HG03103 (cell line): ENCODE measurements around the gene FBXL17.

Experiments
- ATAC-seq: cut with Tn5 transposase; IDR thresholded peaks from one replicate; pipeline ENCODE4 v1.9.1; 2021; ENCODE audit warnings: low read depth; ENCODE audit not compliant: unreplicated experiment

The FBXL17 gene

DNA sequence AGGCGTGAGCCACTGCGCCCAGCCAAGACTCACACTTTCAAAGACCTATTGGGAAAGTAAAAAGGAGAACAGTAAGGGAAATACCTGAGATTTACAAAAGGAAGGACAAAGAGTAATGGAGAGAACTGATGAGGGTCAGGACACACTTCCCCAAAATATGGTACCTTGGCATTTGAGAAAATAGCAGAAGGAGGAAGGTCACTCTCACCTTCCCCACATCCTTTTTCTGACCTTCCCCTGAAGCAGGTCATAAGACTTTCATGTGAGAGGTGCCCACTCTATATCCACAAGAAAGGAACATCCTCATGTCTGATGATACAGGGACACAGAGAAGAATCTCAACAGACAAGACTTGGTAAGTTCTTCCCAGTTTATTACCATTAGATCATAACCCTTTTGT is 272.8 kb downstream of the FBXL17 start:
- no peak for ATAC-seq

DNA sequence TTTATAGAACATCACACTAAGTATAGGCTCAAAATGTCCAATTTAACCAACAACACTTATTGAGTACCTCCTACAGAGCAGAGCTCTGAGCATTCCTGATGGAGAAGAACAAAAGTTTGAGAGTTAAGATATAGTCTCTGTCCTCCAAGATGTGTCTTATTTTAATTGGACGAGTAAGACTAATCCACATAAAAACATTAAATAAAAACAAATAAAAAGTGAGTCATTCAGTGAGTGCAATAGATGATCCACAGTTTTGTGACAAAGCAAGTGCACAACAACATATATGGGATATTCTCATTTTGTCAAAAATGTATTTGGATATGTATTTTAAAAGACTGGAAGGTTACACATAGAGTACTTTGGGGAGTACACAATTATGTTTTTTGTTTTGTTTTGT is 277.4 kb downstream of the FBXL17 start:
- ATAC-seq: no peak

DNA sequence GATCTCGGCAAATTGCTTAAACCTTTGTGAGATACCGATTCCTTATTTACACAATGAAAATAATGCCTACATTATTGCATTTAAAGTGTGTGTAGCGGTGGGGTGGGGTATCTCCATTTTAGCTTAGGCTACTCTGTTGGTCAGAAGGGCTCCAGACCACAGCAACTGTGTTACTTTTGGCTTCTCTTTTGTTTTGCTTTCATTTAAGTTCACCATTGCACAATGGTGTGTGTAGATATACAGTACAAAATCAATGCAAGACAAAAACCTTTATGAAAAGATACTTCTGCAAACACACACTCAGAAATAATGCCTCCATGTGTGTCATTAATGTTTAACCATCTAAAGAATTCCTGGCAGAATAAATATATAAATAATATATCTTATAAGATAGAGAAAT is 279.4 kb downstream of the FBXL17 start:
- ATAC-seq: no peak

DNA sequence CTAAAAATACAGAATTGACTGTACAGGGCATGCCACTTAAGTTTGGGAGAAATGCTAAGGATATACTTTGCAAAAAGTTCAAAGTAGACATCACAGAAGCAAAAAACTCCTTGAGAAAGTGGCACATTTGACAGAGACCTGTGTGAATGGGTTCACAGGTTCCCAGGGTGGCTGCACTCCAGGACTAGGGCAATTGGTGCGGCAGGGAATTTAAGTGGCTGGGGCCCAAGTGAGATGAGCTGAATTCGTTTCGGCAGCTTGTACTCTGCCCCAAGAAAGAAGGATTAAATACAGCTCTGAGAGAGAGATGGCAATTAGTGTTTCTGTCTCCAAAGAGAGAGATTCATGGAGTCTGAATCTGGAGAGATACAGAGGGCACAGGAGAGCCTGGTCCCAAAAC is 280.1 kb downstream of the FBXL17 start:
- no peak for ATAC-seq

DNA sequence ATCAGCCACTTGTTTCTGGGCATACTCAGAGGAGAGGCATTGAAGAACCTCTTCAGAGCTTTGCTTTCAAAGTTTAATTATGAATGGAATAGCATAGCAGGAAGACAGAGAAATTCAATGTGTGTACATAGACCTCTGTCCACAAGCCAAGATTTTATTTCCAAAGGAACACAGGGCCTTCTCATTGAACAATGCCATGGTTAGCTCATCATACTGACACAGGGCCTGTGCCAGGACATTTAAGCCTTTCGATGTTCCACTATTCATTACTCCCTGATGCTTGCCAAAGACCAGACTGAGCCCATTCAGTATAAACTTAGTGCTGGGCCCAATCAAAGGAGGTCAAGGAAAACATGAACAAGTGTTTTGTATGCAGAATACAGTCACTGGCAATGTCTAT is 280.8 kb downstream of the FBXL17 start:
- ATAC-seq: no peak

DNA sequence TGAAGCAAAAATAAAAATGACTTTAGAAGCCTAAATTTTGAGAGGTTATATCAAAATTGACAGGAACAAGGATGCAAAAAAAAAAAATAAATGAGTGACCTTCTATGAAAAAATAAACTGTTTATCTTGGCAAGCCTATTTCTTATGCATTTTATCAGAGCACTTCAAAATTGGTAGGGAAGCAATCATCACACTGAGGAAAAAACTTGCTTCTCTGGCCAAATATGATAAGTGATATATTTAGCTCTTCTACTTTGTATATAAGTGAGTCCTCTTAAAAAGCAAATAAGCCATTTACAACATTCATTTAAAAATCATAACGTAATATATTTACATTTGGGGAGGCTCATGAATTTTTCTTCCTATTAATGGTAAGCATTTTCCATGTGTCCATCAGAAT is 287.1 kb downstream of the FBXL17 start:
- no peak for ATAC-seq

DNA sequence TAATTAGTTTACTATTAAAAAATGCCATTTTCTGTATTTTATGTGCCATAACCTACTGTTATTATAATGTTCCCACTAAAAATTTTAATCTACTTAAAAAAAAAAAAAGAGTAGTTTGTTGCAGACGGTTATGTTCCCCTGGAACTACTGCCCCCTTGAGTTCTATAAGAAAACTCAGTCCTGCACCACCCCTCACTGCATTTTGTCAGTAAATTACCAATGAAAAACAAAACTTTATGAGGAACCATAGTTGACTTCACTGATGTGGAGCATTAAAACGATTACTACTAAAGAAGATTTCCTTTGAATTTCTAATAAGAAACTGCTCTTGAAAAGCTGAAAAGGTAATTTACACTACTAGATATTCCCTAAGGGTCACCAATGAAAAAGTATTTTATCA is 288.7 kb downstream of the FBXL17 start:
- no peak for ATAC-seq

DNA sequence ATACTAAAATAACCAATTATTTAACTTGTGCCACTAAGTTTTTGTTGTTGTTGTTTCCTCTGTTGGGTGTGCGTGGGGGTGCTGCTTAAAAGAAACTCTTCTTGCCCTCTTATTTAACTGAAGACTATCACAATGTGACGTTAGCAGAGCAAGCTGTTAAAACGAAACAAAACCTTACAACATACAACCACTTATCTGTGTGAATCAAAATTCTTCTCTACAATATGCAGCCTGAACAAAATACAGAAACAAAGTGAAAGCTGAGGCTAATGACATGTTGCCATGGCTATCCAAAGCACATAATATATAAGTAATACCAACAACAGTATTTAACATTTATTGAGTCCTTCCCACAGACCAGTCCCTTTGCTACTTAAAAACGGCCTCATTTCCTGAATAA is 291.0 kb downstream of the FBXL17 start:
- ATAC-seq: no peak

DNA sequence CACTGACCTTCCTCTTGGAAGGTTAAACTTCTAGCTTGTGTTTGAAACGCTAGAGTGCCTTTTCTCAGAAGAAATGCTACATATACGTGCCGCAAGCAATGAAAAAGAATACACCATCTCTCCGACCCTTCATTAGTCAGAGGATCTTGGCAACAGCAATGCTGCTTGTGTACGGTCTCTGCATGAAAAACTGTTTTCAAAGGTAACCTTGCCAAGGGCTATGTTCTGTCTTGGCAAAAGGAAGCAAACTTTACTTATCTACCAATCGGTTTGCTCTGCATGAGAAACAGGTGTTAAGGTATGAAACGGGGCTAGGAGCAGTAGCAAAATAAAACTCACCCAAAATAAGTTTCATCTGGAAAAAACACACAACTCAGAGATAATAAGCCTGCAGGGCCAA is 297.8 kb downstream of the FBXL17 start:
- no peak for ATAC-seq

DNA sequence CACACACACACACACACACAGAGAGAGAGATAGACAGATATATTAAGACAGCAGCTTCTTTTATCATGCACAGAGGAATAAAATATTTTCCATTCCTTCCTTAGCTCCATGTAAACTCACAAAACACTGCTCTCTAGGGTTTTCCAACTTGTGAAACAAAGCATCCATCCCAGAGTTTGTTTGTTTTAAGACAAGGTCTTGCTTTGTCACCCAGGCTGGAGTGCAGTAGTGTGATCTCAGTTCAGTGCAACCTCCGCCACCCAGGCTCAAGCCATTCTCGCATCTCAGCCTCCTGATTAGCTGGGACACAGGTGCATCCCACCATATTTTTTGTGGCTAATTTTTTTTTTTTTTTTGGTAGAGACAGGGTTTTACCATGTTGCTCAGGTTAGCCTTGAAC is 298.7 kb downstream of the FBXL17 start:
- ATAC-seq: no peak

DNA sequence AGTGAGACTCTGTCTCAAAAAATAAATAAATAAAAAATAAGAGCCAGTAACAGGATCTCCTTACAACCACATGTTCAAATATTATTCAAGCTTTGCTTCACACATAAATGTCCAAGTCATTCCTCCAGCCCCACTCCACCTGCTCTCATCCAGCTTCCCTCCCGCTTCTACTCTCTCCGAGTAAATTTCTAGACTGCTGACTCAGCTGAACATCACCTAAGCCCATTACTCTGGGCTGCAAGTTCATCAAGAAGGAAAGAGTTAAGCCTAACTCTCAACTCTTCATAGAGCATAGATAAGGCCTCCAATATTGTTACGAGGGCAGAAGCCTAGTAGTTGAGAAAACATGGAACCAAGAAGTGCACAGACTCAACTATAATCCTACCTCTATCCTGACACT is 300.2 kb downstream of the FBXL17 start:
- ATAC-seq: no peak

DNA sequence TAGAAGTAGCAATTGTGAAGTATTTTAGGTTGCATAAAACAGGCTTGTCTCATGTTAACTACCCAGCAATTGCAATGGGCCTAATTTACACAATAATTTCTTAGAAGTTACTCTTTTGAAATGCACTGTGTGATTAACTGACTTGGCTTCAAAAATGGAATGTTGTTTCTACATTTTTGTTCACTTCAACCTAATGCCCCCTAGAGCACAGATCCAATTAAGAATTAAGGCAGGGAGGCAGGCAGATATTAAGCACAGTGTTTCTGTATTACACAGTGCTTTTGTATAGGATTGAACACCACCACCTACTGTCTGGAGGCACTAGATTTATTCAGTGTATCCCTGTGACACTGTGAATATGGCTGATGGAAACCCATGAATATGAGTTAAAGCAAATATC is 302.1 kb downstream of the FBXL17 start:
- ATAC-seq: no peak

DNA sequence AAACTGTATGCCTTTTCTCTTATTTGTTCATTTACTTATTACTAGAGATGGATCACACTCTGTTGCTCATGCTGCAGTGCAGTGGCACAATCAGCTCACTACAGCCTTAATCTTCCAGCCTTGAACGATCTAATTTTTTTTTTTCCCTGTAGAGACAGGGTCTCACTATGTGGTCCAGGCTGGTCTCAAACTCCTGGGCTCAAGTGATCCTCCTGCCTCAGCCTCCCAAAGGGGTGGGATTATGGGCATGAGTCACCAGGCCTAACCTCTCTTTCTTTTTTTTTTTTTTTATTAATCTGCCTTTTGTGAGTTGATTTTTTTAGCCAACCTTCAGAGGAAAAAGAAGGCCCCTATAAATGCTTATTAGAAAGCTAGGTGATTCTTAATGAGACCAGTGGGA is 303.0 kb downstream of the FBXL17 start:
- ATAC-seq: no peak

DNA sequence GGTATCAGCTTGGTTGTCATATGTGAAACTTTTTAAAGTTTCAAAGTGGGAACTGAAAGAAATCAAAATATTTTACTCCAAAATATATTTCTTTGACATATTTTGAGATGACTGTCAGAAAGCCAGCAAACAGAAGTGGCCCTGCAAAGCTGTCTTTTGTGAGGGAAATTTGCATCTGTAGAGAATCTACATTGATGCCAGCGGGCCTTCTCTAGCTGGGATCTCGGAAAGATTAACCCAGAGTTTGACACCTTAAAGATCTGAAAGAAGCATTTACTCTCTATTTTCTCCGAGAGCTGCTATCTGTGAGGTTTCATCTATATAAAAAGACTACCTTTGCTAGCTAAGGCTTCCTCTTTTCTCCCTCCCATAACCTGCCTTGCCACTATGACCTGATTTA is 303.6 kb downstream of the FBXL17 start:
- no peak for ATAC-seq

DNA sequence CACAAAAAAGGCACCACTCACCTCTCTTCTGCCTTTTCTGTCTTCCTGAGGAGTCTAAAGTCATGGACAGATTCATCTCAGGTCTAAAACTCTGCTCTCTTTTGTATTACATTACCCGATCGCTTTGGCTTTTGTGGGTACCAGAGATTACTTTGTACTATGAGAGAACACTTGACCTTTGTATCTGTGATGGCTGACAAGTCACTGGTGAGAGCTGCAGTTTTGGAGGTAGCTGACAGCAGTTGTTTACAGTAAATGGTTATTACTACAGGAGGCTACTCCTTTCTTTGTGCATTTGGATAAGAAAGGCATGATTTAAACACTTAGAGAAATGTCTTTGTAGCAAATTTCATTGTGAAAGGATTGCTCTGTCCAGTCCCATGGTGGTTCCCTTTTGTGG is 307.3 kb downstream of the FBXL17 start:
- ATAC-seq: no peak

DNA sequence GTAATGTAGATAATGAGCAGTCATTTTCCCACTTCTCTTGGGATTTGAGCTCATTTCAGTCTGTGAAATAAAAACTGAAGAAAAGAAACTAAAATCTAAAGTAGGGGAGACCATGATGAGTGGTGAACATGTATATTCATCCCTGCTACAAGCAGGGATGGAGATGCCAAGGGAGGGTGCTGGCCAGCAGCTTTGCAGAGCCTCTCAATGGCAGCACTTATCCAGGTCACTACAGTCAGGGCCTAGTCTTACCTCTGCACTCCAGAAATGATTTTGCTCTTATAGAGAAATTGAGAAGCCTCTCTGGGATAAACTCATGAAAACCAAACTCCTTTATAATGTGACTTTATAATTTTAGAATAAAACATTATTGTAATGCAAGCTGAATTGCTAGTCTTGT is 317.6 kb downstream of the FBXL17 start:
- no peak for ATAC-seq

DNA sequence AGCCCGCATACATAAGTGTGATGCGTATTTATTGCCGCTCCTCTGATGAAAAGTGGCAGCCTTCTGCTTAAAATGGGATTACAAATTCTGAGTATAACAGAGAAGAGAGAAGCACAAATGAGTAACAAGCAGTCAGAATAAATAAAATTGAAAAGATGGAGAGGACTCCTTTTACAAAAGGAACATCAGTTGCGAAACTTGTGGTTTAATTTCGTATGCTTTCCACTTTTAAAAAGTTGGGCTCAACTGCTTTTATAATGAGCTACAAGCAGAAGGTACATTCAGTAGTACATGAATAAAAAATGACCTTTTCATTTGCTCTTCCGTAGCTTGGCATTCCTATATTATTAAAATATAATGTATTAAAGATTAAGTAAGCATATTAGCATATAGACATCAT is 320.0 kb downstream of the FBXL17 start:
- no peak for ATAC-seq

DNA sequence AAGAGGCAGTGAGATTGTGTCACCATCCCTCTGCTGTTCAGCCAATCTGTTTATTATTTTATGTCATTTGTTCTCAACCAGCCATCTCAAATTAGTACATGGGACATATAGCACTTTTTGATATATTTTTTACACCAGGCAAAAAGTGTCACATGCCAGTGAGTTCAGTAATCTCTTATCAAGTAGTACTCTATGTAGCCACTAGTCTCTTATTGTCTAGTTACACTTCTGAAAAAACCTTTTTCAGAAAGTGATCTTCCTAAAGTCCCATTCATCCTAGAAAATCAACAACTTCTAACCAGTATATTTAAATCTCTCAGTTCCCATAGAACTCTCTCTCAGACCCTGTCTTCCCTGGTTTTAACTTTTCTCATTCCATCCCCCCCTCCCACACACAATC is 321.6 kb downstream of the FBXL17 start:
- ATAC-seq: no peak

DNA sequence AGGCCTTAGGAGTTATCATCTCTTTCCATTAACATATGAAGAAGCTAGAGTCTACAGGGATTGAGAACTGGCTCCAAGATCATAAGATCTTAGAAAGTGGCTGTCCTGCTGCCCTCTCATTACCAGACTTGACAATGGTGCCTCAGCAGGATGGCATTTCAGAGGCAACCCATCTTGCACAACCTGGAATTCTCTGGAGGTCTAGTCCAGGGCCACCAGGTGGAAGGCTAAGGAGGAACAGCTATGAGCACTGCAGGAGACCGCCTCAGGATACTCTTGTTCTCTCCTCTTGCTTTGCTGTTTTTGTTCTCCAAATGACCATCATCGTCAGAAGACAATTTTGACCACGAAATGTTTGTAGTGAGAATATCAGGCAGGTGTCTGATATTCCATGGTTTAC is 322.6 kb downstream of the FBXL17 start:
- ATAC-seq: no peak

DNA sequence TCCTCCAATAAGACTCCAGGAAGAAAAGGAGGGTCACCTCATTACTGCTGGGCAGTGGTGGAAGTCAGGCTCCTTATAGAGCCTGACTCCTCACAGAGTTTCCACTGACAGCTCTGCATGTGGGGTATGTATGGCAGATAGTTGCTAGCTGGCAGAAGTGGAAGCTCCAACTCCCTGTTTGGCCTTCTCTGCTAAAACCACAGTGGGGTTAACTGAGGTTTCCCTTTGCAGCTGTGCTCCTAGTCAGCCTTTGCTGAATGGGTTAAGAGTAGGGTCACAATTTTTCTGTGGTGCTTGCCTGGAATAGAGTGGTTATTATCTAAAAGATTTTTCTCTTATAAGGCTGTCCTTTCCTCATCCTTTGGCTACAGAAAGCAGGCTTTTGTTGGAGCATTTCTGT is 327.5 kb downstream of the FBXL17 start:
- ATAC-seq: no peak

DNA sequence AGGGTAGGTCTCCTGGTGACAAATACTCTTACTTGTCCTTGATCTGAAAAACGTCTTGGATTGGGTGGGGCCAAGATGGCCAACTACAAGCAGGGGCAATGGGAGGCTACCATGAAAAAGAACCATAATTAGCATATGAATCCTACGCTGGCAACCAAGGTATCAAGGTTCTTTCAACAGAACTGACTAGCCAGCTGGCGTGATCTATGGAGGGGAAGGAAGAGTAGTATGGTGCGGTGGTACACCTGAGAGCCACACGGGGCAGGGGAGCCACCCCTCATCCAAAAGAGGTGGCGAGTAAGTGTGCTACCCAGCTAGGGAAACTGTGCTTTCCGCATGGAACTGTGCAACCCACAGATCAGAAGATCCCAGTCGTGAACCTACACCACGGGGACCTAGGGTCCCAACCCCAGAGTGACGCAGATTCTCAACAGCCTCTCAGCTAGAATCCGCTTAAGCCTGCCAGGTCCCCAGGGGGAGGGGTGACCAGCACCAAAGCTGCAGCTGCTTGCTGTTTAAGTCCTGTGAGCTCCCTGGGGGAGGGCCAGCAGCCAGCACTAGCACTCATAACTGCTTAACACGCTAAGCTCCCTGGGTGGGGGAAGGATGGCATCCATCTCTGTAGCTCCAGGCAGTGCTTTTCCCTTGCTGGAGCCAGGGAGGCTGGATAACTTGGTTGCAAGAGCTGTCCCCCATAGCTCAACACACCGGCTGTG is 334.8 kb downstream of the FBXL17 start:
- ATAC-seq: no peak

DNA sequence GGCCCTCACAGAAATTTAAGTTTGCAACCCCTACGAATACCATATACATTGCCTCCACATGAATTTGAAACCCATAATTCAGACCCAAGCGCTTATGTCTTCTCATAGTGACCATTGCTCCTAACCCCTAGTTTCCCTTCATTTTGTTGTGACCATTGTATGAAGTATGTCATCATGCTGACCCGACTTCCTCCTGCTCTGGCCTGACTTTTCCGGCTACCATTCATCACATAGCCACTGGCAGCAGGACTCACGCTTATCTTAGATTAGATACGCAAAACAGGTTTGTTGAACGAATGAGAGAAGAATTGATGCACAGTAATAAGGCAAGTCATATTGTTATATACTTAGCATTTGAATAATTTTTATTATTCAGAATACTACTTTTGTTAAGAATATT is 345.4 kb downstream of the FBXL17 start:
- no peak for ATAC-seq

DNA sequence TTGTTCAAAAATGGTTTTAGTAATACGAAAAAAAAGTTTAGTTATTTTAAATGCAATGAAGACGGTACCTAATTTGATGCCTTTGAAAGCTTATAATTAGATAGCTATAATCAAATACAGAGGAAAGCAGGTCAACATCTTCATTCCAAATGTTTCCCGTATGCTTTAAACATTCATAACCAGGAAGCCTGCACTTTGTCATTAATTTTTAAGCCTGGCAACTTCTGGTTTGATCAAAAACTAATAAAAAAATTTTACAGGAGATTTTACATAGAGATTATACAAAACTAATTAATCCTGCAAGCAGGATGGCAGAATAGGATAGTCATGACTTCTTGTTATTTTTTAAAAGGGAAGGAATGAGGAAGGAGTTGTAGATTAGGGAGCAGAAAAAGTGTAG is 353.0 kb downstream of the FBXL17 start:
- no peak for ATAC-seq
